Activated T-cell treated with anti-CD3 and anti-CD28 coated beads, Interleukin-2, amount 50 U/mL, for 24 hours (primary cell): Measurements from ENCODE around the gene HOXC9.

ENCODE experiments used
- DNase-seq: peaks from one replicate; pipeline ENCODE4 v3.0.0-alpha.2; 2020
- H3K27ac Mint-ChIP-seq: 2 replicates; pipeline ENCODE4 v1.8.0; 2020; ENCODE audit warnings: mild to moderate bottlenecking, mixed read lengths
- H3K27me3 Mint-ChIP-seq: 2 replicates; pipeline ENCODE4 v1.8.0; 2020; ENCODE audit warnings: mixed read lengths
- H3K36me3 Mint-ChIP-seq: 2 replicates; pipeline ENCODE4 v1.8.0; 2020; ENCODE audit warnings: low read depth, mixed read lengths
- H3K4me1 Mint-ChIP-seq: 2 replicates; pipeline ENCODE4 v1.8.0; 2020; ENCODE audit warnings: low read depth, mixed read lengths
- H3K4me3 Mint-ChIP-seq: 2 replicates; pipeline ENCODE4 v1.8.0; 2020; ENCODE audit warnings: mild to moderate bottlenecking, moderate library complexity, mixed read lengths
- H3K9me3 Mint-ChIP-seq: 2 replicates; pipeline ENCODE4 v1.8.0; 2020; ENCODE audit warnings: mixed read lengths

HOXC9 gene

GRCh38 chr12:54000116-54001114, at the start of gene HOXC9:
Gene HOXC9, plus strand, starts transcription at chr12:54000161. Its CDS starts 28 bp downstream, at chr12:54000189.
- no peaks in the 10 kb centered on the region for H3K9me3 Mint-ChIP-seq
- H3K4me3 Mint-ChIP-seq = peak within 1 kb of the TSS; percentile 53
- no peaks in the 10 kb centered on the region for H3K36me3 Mint-ChIP-seq
- peaks cover 34% of the 10 kb centered on the region for H3K4me1 Mint-ChIP-seq
- peaks cover 100% of the 10 kb centered on the region for H3K27me3 Mint-ChIP-seq
- no peak for DNase-seq
- H3K27ac Mint-ChIP-seq = no peak within 1 kb of the TSS

GRCh38 chr12:53950437-53950773, 49.6 kb upstream of the HOXC9 start:
- no peak for DNase-seq
- Mint-ChIP-seq H3K9me3 (no peaks in the 10 kb centered on the region), H3K4me1 (peaks cover 14% of the 10 kb centered on the region), H3K36me3 (no peaks in the 10 kb centered on the region), H3K27me3 (peaks cover 97% of the 10 kb centered on the region), H3K4me3 (no peak overlapping the region), H3K27ac (no peak overlapping the region)

- no peaks in the 10 kb centered on the region for H3K9me3 Mint-ChIP-seq
- DNase-seq = no peak
- H3K4me3 Mint-ChIP-seq = no peak overlapping the region
- H3K27ac Mint-ChIP-seq = peak overlapping the region; percentile 44
- H3K27me3 Mint-ChIP-seq = peaks cover 97% of the 10 kb centered on the region
- H3K36me3 Mint-ChIP-seq = no peaks in the 10 kb centered on the region
- H3K4me1 Mint-ChIP-seq = peaks cover 18% of the 10 kb centered on the region
These were observed 49.0 kb upstream of the HOXC9 start for GRCh38 chr12:53950789-53951576.

- Mint-ChIP-seq H3K4me3 (no peak overlapping the region), H3K27me3 (peaks cover 97% of the 10 kb centered on the region)
These were observed 48.2 kb upstream of the HOXC9 start for GRCh38 chr12:53951577-53952334.

GRCh38 chr12:53952335-53952694, 47.6 kb upstream of the HOXC9 start:
- Mint-ChIP-seq H3K4me3 (no peak overlapping the region), H3K27ac (peak overlapping the region; percentile 5), H3K9me3 (no peaks in the 10 kb centered on the region), H3K27me3 (peaks cover 97% of the 10 kb centered on the region), H3K4me1 (peaks cover 26% of the 10 kb centered on the region), H3K36me3 (no peaks in the 10 kb centered on the region)
- no peak for DNase-seq

More at GRCh38 chr12:53951577-53952334, 48.2 kb upstream of the HOXC9 start:
- no peak for DNase-seq
- Mint-ChIP-seq H3K4me1 (peaks cover 24% of the 10 kb centered on the region), H3K27ac (peak overlapping the region; percentile 14), H3K9me3 (no peaks in the 10 kb centered on the region), H3K36me3 (no peaks in the 10 kb centered on the region)

GRCh38 chr12:53952871-53953734, 46.9 kb upstream of the HOXC9 start:
- H3K4me3 Mint-ChIP-seq = no peak overlapping the region
- no peaks in the 10 kb centered on the region for H3K9me3 Mint-ChIP-seq
- DNase-seq = no peak
- no peaks in the 10 kb centered on the region for H3K36me3 Mint-ChIP-seq
- peak overlapping the region; percentile 5 for H3K27ac Mint-ChIP-seq
- H3K27me3 Mint-ChIP-seq = peaks cover 97% of the 10 kb centered on the region
- H3K4me1 Mint-ChIP-seq = peaks cover 26% of the 10 kb centered on the region

GRCh38 chr12:53953831-53954693, 45.9 kb upstream of the HOXC9 start:
- H3K27ac Mint-ChIP-seq = peak overlapping the region; percentile 55

GRCh38 chr12:53954694-53955035, 45.3 kb upstream of the HOXC9 start, which contains the start of gene HOXC12:
Gene HOXC12, plus strand, starts transcription at chr12:53954903. Its CDS starts 27 bp downstream, at chr12:53954930.
- Mint-ChIP-seq H3K4me1 (peaks cover 26% of the 10 kb centered on the region), H3K4me3 (no peak within 1 kb of the TSS), H3K27ac (peak within 1 kb of the TSS; percentile 55), H3K9me3 (no peaks in the 10 kb centered on the region), H3K27me3 (peaks cover 96% of the 10 kb centered on the region), H3K36me3 (no peaks in the 10 kb centered on the region)
- no peak for DNase-seq

More at GRCh38 chr12:53953831-53954693, 45.9 kb upstream of the HOXC9 start:
- no peak for DNase-seq
- Mint-ChIP-seq H3K27me3 (peaks cover 96% of the 10 kb centered on the region), H3K4me1 (peaks cover 26% of the 10 kb centered on the region), H3K9me3 (no peaks in the 10 kb centered on the region), H3K4me3 (no peak overlapping the region), H3K36me3 (no peaks in the 10 kb centered on the region)

GRCh38 chr12:53955036-53955775, 44.8 kb upstream of the HOXC9 start:
- Mint-ChIP-seq H3K4me3 (no peak overlapping the region), H3K4me1 (peaks cover 26% of the 10 kb centered on the region), H3K36me3 (no peaks in the 10 kb centered on the region), H3K9me3 (no peaks in the 10 kb centered on the region), H3K27me3 (peaks cover 96% of the 10 kb centered on the region), H3K27ac (no peak overlapping the region)
- no peak for DNase-seq

- Mint-ChIP-seq H3K9me3 (no peaks in the 10 kb centered on the region), H3K36me3 (no peaks in the 10 kb centered on the region), H3K27me3 (peaks cover 96% of the 10 kb centered on the region), H3K27ac (peak overlapping the region; percentile 44), H3K4me3 (peak overlapping the region; percentile 10), H3K4me1 (peaks cover 30% of the 10 kb centered on the region)
- no peak for DNase-seq
These were observed 44.1 kb upstream of the HOXC9 start for GRCh38 chr12:53955776-53956250.

GRCh38 chr12:53956251-53956887, 43.6 kb upstream of the HOXC9 start:
- DNase-seq = no peak
- no peaks in the 10 kb centered on the region for H3K9me3 Mint-ChIP-seq
- no peaks in the 10 kb centered on the region for H3K36me3 Mint-ChIP-seq
- peaks cover 96% of the 10 kb centered on the region for H3K27me3 Mint-ChIP-seq
- H3K27ac Mint-ChIP-seq = no peak overlapping the region
- H3K4me1 Mint-ChIP-seq = peaks cover 26% of the 10 kb centered on the region
- peak overlapping the region; percentile 10 for H3K4me3 Mint-ChIP-seq
